Astrocyte of the cerebellum (primary cell): ENCODE measurements around the gene DMBT1.

Experiments used
- DNase-seq: peaks from one replicate; pipeline ENCODE4 v3.0.0-alpha.2; 2011; ENCODE audit warnings: low read depth
- H3K4me3 ChIP-seq: 2 replicates; pipeline ENCODE4 v1.5.1; 2011; ENCODE audit warnings: mild to moderate bottlenecking, low read depth, low read length, moderate library complexity
- in situ Hi-C: cut with HindIII; loops from 2 replicates; pipeline ENCODE4 v1.10.0; 2017; ENCODE audit warnings: low sequenced_read_pairs
- TF ChIP-seq, protein P1 (sequence below): IDR thresholded peaks from 2 replicates; pipeline ENCODE4 v1.5.1; 2012; ENCODE audit warnings: low read length, low read depth, moderate library complexity, mild to moderate bottlenecking; ENCODE audit errors: missing control alignments

Gene DMBT1

DNA sequence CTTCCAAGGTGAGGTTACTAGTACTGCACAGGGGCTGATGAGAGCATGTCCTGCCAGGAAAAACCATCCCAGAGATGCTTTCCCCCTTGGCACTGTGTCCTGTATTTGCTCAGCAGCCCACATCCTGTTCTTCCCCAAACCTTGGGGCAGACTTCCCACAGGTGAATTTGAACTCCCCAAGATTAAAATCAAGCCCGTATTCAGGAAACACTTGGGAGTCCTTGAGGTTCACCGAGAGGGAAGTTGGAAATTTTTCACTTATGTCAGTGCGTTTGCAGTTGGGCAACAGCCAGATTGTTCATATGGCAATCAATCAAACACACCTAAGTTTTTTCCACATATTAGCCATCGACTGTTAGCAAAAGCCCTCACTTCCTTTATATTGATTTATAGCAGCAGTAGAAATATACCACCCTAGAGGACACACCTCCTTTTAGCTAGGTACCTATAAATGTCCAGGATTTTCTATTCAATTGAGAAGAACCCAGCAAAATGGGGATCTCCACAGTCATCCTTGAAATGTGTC lies at the start of gene DMBT1:
DMBT1 (plus strand) TSS at position 476 of the 526 bp plus-strand sequence; CDS start at position 493, 17 bp downstream.
- in situ Hi-C loops = no loop called here
- no peak within 1 kb of the TSS for H3K4me3 ChIP-seq

DNA sequence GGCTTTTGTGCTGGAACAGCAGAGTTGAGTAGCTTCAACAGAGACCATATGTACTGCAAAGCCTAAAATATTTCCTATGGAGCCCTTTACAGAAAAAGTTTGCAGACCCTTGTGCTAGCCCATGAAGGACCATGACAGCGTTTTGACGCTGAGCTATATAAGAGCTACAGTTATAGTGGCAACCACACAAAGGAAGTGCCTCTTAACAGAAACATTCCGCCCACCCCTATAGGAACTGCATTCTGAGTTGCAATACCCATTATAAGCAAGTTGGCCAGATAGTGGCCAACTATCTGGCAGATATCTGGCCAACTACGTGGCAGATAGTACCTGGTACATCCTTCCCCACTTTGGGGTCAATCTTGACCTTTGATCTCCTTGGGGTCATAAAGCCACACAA lies 47.5 kb upstream of the DMBT1 start:
- in situ Hi-C loops = no loop called here
- no peak for DNase-seq
- TF ChIP-seq, protein P1, sequence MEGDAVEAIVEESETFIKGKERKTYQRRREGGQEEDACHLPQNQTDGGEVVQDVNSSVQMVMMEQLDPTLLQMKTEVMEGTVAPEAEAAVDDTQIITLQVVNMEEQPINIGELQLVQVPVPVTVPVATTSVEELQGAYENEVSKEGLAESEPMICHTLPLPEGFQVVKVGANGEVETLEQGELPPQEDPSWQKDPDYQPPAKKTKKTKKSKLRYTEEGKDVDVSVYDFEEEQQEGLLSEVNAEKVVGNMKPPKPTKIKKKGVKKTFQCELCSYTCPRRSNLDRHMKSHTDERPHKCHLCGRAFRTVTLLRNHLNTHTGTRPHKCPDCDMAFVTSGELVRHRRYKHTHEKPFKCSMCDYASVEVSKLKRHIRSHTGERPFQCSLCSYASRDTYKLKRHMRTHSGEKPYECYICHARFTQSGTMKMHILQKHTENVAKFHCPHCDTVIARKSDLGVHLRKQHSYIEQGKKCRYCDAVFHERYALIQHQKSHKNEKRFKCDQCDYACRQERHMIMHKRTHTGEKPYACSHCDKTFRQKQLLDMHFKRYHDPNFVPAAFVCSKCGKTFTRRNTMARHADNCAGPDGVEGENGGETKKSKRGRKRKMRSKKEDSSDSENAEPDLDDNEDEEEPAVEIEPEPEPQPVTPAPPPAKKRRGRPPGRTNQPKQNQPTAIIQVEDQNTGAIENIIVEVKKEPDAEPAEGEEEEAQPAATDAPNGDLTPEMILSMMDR = no peak
- H3K4me3 ChIP-seq = no peak overlapping the region

More for the DNA sequence above, at the start of gene DMBT1:
- TF ChIP-seq, protein P1 = no peak
- DNase-seq = no peak

DNA sequence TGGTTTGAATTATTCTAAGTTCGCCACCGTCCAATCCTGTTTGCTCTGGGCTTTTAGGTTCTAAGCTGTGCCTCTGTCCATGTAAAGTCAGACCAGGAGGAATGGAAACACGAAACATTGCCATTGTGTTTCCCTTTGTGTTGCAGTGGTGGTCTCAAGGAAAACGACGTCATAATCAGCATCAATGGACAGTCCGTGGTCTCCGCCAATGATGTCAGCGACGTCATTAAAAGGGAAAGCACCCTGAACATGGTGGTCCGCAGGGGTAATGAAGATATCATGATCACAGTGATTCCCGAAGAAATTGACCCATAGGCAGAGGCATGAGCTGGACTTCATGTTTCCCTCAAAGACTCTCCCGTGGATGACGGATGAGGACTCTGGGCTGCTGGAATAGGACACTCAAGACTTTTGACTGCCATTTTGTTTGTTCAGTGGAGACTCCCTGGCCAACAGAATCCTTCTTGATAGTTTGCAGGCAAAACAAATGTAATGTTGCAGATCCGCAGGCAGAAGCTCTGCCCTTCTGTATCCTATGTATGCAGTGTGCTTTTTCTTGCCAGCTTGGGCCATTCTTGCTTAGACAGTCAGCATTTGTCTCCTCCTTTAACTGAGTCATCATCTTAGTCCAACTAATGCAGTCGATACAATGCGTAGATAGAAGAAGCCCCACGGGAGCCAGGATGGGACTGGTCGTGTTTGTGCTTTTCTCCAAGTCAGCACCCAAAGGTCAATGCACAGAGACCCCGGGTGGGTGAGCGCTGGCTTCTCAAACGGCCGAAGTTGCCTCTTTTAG lies 46.3 kb upstream of the DMBT1 start:
- no peak overlapping the region for H3K4me3 ChIP-seq
- DNase-seq = no peak
- in situ Hi-C loops = no loop called here

DNA sequence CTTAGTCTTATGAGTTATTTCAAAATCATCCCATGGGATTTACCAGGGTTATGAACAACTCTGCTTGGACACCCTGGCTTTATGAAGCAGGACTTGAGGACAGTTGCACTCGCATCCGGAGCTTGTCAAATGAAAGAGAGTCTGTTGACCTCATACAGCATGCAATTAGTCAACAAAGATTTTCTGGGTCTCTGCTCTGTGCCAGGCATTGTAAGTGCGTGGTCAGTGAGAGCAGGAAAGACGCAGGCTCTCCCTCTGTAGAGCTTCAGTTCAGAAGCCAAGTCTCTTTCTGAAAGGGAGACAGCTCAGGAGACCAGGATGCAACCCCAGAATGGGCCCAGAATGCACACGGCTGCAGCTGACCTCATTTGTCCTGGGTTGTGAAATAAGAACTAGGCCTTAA lies 45.5 kb upstream of the DMBT1 start:
- H3K4me3 ChIP-seq = no peak overlapping the region
- in situ Hi-C loops = no loop called here
- TF ChIP-seq, protein P1 = no peak
- no peak for DNase-seq

More for the DNA sequence above, 46.3 kb upstream of the DMBT1 start:
- TF ChIP-seq, protein P1 = no peak

DNA sequence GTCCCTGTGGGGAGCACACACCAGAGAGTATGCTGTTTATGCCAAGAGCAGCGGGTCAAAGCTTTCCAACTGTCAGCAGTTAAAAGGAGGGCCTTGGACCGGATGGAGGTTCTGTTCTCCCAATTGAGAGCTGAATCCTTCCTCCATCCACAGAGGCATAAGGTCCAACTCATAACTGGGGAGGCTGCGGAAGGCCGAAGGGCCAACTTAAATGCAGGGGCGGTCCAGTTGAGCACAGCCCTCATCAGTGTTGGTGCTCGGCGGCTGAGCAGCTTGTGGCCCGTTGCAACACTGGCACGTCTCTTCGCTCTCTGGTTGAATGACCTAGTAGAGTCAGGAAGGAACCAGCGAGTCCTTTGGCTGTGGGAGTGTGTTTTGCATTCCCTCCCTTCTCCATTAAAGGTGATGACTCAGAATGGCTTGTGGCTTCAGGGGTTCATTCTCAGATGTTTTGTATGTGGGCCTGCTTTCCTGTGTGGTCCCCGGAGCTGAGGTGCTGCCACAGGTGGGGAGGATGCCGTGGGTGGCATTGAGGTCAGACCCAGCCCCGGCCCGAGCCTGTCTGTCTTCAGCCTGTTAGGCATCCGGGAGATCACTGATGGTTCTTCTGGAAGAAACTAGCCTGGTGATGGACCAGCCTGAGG lies 44.8 kb upstream of the DMBT1 start:
- TF ChIP-seq, protein P1 = no peak
- H3K4me3 ChIP-seq = no peak overlapping the region
- in situ Hi-C loops = no loop called here
- DNase-seq = no peak

DNA sequence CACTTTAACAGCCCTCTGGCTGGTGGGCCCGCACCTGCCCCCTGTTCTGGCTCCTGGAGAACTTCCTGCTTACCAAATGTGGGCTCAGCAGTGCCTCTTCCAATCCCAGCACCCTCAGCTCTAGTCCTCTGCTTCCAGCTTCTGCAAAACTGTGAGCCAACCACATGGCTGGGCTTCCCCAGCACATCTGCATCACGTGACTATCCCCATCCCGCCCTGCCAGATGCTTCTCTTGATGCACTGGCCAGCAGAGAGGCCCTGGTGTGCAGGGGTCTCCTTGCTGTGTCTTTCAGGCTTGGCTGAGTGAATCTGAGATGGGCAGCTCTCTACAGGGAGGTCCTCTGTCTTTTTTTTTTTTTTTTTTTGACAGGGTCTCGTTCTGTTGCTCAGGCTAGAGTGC lies 43.8 kb upstream of the DMBT1 start:
- no peak for DNase-seq
- no peak overlapping the region for H3K4me3 ChIP-seq
- TF ChIP-seq, protein P1 = no peak
- in situ Hi-C loops = no loop called here
